NCI-H446 treated with DMSO at 0.1 percent for 48 hours (cell line): ENCODE measurements around the gene RNF7.
"Not testable (repeated sequence)": the region's sequence is repeated elsewhere in the genome, so short reads cannot be mapped to it uniquely, and the experiment has no call there.

Source experiments
- DNase-seq: peaks from one replicate; lab custom pipeline; 2025; lab: John Stamatoyannopoulos, UW

Gene RNF7

DNA sequence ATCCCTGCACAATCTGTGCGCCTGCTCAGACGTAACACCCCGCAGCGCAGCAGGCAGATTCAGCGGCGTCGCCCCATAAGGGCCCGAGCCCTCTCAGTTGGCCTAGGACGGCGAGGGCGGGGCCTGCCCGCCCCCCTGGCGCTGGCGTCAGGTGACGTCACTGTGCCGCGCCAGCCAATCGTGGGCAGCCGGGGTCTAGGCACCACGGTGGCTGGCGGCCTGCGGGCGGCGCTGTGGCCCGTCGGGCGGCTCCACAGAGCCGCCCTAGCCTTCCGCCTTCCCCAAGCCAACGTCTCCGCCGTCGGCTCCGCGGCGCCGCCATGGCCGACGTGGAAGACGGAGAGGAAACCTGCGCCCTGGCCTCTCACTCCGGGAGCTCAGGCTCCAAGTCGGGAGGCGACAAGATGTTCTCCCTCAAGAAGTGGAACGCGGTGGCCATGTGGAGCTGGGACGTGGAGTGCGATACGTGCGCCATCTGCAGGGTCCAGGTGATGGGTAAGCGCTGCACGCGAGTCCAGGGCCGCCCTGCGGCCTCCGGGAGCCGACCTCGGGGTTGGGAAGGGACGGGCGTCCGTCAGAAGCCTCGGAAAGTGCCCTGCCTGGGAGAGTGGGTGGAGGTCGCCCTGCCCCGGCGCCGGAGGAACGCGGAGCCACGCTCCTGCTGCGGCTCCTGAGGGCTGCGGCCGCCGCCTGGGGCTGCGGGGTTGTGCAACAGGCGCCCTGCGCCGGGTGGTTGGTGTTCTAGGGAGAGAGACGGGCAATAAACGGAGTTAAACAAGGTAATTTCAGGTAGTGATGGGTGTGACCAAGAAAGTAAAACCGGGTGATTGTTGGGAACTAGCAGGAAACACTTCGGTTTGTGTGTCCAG, at the start of gene RNF7:
Gene RNF7 (plus strand): TSS at position 277 of the 869 bp plus-strand sequence. CDS start 44 bp downstream, at position 321.
- DNase-seq, result peak; percentile 95

GRCh38 chr3:141690431-141691072, 47.5 kb upstream of the RNF7 start:
- DNase-seq, result no peak

- DNase-seq, result not testable (repeated sequence)
Observed at GRCh38 chr3:141691471-141691870, 46.6 kb upstream of the RNF7 start.

DNA sequence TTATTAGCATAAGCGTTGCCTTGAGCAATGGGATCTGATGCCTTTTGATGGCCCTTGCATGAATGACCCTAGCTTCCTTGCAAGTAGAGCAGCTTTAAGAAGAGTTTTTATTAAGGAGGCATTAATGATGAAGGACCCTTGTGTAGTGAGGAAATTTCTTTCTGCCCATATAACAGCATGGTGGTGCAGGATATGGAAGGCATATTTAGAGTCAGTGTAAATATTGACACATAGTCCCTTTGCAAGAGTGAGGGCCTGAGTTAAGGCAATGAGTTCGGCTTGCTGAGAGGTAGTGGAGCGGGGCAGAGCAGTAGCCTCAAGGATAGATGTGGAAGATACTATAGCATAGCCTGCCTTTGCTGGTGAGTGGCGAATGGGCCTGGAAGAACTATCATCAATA, 45.1 kb upstream of the RNF7 start:
- not testable (repeated sequence) for DNase-seq

GRCh38 chr3:141699324-141699723, 38.8 kb upstream of the RNF7 start:
- DNase-seq, result no peak

- no peak for DNase-seq
Observed at GRCh38 chr3:141699897-141700296, 38.2 kb upstream of the RNF7 start.

DNA sequence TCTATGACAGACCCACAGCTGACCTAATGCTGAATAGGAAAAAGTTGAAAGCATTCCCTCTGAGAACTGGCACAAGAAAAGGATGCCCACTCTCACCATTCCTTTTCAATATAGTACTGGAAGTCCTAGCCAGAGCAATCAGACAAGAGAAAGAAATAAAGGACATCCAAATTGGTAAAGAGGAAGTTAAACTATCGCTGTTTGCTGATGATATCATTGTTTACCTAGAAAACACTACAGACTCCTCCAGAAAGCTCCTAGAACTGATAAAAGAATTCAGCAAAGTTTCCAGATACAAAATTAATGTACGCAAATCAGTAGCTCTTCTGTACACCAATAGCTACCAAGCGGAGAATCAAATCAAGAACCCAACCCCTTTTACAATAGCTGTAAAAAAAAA, 34.7 kb upstream of the RNF7 start:
- DNase-seq, result not testable (repeated sequence)

- DNase-seq, result no peak
Observed at GRCh38 chr3:141707741-141708203, 30.3 kb upstream of the RNF7 start.

GRCh38 chr3:141708367-141708766, 29.7 kb upstream of the RNF7 start:
- no peak for DNase-seq

DNA sequence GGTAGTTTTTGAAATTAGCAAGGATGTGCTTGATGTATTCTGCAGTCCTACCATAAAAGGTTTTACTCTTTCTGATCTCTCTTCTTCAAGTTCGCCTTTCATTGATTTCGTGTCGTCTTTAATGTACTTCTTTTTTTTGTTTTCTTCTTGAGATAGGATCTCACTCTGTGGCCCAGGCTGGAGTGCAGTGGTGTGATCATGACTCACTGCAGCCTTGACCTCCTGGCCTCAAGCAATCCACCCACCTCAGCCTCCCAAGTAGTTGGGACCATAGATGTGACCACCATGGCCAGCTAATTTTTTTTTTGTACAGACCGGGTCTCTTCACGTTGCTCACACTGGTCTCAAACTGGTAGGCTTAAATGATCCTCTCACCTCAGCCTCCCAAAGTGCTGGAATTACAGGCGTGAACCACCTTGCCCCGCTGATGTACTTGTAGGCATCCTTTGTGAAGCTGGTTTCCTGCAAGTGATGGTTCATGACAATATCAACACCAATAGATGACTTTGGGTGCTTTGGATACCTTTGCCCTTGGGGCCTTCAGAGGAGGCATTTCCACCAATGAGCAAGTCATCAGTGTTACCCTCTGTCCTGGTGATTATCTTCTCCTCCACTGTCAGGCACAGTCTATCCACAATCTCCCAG, 28.9 kb upstream of the RNF7 start:
- no peak for DNase-seq

GRCh38 chr3:141710121-141710520, 28.0 kb upstream of the RNF7 start:
- DNase-seq, result no peak

- no peak for DNase-seq
Observed at GRCh38 chr3:141710888-141711616, 27.0 kb upstream of the RNF7 start.

DNA sequence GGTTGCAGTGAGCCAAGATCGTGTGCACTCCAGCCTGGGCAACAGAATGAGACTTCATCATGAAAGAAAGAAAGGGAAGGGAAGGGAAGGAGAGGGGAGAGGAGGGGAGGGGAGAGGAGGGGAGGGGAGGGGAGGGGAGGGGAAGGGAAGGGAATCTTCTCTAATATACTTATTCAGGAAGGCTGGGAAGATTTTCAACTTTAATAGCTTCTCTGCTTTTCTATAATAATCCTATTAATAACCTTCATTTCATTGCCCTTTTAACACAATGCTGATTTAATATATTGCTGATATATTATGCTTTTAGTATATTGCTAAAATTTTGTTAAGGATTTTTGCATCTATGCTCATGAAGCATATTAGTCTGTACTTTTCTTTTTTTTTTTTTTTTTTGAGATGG, 23.4 kb upstream of the RNF7 start:
- DNase-seq, result no peak

GRCh38 chr3:141722081-141722480, 16.0 kb upstream of the RNF7 start:
- no peak for DNase-seq

DNA sequence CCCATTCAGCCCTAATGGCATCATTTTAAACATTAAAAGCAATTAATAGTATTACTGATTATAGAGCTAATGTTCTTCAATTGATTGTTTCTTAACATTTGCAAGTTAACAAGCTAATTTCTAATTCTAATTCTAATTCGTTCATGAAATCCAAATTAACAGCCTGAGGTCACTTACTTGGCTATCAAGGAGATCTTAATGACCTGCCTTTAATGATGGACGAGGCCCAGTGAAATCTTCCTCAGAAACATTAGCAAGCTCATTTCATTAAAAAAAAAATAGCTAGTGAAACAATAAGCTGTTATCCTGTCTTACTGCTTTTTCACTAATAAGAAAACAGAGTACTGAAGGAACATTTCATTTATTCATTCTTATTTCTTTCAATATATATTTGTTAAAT, 15.4 kb upstream of the RNF7 start:
- DNase-seq, result no peak

GRCh38 chr3:141723255-141723654, 14.8 kb upstream of the RNF7 start:
- no peak for DNase-seq

DNA sequence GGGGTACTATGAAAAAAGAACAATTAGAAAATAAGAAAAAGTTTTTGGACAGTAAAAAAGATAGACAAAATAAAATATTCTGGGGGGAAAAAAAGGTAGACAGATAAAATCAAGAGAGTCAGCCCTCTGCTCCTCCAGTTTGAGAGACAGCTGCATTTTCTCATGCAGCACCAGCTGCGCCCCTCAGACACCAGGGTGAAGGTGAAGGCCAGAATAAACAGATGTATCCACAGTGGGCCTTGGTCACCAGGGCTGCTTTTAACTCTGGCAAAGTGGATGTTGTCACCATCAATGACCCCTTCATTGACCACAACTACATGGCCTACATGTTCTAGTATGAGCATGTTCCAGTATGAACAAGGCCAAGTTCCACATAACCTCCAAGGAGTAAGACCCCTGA, 13.9 kb upstream of the RNF7 start:
- DNase-seq, result no peak

DNA sequence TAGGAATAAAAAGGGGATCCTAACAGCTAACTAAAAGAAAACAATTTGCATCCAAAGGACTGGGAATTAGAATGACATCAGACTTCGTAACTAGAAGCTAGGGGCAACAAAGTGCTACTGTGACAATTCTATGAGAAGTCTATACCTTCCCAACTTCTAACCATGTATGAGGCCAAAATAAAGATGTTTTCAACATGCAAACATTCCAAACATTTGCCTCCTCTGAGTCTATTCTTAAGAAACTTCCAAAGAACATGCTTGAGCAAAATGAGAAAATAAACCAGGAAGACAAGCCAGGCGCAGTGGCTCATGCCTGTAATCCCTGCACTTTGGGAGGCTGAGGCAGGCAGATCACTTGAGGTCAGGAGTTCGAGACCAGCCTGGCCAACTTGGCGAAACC, 13.1 kb upstream of the RNF7 start:
- no peak for DNase-seq

- DNase-seq, result no peak
Observed at GRCh38 chr3:141726483-141726882, 11.6 kb upstream of the RNF7 start.

GRCh38 chr3:141728355-141728892, 9.7 kb upstream of the RNF7 start:
- DNase-seq, result no peak

DNA sequence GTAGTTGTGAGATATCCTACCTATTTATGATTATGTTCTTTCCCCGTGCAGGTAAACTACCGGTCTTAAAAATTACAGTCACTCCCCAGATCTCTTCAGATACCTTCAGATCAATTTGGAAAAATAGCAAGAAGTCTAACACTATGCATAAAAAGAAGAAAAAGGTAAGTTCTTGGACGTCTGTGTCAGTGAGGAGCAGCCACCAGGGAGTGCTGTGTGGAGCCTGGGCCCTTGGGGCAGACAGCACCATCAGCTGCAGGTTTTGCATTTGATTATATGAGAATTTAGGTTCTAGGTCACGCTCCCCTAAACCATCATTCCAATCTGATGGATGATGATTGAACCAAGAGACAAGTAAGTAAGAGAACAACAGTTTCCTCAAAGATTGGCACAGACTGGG, 8.9 kb upstream of the RNF7 start:
- DNase-seq, result no peak

DNA sequence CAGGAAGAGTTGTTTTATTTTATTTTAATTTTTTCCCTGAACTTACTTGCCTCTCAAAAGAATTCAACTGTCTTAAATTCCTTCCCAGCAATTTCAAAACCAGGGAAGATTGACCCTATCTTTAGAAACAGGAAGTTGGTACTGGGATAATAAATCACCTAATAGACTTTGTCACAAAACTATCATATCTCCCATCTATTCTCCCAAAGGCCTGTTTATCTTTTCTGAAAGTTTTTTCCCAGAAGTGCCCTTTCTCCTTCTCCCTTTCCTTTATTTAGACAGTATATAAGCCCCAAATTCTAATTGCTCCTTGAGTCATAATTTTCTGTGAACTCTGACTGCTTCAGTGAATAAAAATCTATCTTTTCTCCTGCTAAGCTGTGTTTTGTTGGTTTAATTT, 2.9 kb upstream of the RNF7 start:
- DNase-seq, result no peak
